GM19463 (cell line): ENCODE measurements around the gene PAK2.
"Not testable (repeated sequence)": the region's sequence is repeated elsewhere in the genome, so short reads cannot be mapped to it uniquely, and the experiment has no call there.

ENCODE experiments used
- ATAC-seq: cut with Tn5 transposase; IDR thresholded peaks from one replicate; pipeline ENCODE4 v1.9.1; 2021; ENCODE audit warnings: mild to moderate bottlenecking, moderate library complexity; ENCODE audit not compliant: unreplicated experiment

The PAK2 gene

DNA sequence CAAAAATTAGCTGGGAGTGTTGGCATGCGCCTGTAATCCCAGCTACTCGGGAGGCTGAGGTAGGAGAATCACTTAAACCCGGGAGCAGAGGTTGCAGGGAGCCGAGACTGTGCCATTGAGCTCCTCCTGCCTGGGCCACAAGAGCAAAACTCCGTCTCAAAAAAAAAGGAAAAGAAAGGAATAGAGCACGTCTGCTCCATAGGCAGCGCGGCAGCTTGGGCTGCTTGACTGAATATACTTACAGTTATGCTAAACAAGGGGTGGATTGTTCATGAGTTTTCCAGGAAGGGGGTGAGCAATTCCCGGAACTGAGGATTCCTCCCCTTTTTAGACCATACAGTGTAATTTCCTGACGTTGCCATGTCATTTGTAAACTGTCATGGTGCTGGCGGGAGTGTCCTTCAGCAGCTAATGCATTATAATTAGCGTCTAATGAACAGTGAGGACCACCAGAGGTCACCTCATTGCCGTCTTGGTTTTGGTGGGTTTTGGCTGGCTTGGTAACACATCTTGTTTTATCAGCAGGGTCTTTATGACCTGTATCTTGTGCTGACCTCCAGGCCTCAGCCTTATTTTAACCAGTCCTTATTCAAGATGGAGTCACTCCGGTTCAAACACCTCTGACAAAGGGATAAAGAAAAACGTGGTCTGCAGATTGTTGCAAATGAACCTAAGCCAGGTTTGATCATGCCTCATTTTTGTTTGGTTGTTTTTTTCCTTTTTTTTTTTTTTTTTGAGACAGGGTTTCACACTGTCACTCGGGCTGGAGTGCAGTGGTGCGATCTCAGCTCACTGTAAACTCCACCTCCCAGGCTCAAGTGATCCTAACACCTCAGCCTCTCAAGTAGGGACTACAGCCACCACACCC lies 103.1 kb downstream of the PAK2 start:
- ATAC-seq = no peak

- ATAC-seq = no peak
Measured at GRCh38 chr3:196843435-196844110, 103.9 kb downstream of the PAK2 start.

GRCh38 chr3:196844235-196845219 lies 104.9 kb downstream of the PAK2 start:
- ATAC-seq = not testable (repeated sequence)

- ATAC-seq = not testable (repeated sequence)
Measured at GRCh38 chr3:196848375-196848774, 108.7 kb downstream of the PAK2 start.

DNA sequence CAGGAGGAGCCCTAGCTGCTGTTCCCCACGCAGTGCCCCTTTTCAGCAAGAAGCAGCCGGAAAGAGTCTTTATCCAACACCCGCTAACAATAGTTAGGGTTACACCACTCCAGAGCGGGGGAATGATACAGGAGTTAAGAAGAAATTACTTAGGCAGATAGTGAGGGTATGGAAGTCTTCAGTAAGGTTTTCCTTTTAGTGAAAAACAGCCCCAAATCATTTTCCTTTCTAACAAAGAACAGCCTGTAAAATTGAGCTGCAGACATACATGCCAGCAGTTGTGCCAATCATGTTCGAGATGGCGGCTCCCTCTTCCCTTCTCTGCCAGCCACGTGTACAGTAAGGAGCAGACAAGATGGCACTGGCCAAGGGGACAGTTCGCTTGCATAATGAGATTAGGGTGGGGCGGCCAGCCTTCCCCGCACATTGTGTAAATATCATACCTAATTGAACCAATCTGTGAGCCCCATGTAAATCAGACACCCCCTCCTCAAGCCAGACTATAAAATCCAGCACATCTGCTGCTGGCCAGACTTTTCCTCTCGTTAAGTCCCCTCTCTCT lies 109.6 kb downstream of the PAK2 start:
- no peak for ATAC-seq

- ATAC-seq = not testable (repeated sequence)
Measured at GRCh38 chr3:196863000-196863399, 123.3 kb downstream of the PAK2 start.

DNA sequence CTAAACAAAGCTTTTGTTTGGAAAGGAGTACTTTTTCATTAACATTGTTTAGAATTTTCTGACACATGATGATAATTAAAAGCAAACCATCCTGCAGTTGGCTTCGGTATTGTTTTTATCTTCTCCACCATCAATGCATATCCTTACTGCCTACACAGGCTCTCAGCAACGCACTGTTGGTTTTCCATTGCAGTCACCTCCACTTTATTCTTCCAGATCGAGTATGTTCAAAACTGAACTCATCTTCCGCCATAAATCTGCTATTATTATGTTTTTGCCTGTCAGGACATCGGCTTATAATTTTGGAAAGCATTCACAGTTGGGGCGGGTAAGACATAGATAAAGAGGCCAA lies 127.5 kb downstream of the PAK2 start:
- ATAC-seq = no peak

GRCh38 chr3:196867507-196868296 lies 128.0 kb downstream of the PAK2 start, which contains the start of gene SENP5:
SENP5 (plus strand) TSS chr3:196867920; CDS start chr3:196885182, 17,262 bp downstream.
- peak; percentile 93 for ATAC-seq

DNA sequence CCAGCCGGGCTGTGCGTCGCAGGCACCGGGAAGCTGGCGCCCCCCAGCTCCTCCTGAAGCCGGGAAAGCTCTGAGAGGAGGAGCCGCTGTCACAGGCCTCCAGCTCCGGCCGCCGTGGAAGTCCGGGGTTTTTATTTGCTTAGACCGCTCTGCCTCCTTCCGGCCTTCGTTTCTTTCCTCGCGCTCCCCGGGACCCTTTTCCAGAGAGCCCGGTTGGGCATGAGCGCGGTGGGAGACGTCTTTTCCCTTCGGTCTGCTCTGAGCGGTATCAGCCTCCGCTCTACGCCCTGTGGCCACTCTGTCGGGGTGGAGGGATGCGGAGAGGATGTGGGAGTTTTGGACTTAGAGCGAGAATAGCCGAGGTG lies 128.6 kb downstream of the PAK2 start:
- peak; percentile 25 for ATAC-seq

DNA sequence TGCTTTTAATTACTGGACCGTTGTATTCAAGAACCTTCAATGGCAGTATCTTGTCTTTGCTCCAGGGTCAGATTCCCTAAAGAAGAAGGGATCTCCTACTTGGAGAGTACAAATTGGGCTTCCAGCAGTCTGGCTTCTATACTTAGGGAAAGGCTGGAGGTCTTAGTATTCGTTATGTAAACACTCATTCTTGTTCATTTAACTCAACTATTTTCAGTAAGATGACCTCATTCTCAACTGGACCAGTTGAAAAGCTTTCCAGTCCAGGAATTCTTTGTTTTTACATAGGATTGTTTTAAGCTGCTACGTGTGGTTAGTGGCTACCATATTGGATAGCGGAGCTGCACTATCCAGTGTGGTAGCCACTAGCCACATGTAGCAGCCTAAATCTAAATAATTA lies 132.7 kb downstream of the PAK2 start:
- ATAC-seq = no peak

DNA sequence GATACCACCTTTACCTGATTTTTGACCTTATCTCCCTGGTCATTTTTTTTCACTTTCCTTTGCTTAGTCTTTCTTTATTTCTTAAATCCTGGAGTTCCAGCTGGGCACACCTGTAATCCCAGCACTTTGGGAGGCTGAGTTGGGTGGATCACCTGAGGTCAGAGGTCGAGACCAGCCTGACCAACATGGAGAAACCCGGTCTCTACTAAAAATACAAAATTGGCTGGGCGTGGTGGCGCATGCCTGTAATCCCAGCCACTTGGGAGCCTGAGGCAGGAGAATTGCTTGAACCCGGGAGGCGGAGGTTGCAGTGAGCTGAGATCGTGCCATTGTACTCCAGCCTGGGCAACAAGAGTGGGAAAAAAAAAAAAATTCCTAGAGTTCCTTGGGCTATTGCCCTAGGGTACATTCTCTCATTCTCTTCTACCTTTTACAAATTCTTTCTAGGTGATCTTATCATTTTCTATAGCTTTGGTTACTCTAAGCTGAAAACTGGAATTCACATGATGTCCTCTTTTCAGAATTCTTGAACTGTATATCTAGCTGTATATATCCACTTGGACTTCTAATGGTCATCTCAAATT lies 134.9 kb downstream of the PAK2 start:
- not testable (repeated sequence) for ATAC-seq

- no peak for ATAC-seq
Measured at GRCh38 chr3:196875258-196875657, 135.6 kb downstream of the PAK2 start.
